HG03066 (cell line): ENCODE results near the gene NCBP3.

ENCODE experiments used
- ATAC-seq: cut with Tn5 transposase; IDR thresholded peaks from one replicate; pipeline ENCODE4 v1.9.1; 2021; ENCODE audit warnings: low read depth; ENCODE audit not compliant: unreplicated experiment

NCBP3 gene

GRCh38 chr17:3813171-3813570 lies 32.9 kb downstream of the NCBP3 start:
- ATAC-seq: no peak

- no peak for ATAC-seq
These were observed 33.3 kb downstream of the NCBP3 start for GRCh38 chr17:3812771-3813170.

DNA sequence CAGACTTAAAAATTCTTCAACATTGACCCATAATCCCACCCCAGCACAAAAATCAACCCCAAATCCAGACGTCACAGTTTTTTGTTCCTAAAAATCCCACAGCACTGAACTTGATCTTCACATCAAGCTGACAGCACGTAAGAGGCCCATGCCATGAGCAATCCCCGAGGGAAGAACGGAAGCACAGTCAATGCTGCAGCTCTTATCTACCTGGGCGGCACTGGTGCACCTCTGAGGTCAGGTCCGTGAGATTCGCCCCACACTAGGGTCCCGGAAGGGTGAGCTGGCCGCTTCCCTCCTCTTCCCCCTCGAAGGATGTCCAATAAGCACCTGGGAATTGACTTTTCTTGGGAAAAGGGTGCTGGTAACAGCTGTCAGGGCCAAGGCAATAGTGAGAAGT lies 33.8 kb downstream of the NCBP3 start:
- no peak for ATAC-seq

DNA sequence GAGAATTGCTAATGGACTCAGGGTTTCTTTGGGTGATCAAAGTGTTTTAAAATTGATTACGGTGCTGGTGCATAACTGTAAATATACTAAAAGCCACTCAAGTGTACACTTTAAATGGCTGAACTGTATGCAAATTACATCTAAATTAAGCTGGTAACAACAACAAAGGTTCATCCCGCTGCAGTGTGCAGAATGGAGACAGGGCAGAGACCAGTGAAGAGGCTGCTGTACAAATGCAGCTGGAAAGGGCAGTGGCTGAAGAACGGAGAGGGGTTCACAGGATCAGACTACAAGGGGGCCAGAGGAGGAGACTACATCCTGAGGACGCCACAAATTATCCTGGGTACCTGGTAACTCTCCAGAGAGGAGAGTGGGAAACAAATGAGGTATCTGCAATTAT lies 36.0 kb downstream of the NCBP3 start:
- no peak for ATAC-seq

- ATAC-seq: no peak
These were observed 36.9 kb downstream of the NCBP3 start for GRCh38 chr17:3809135-3809534.

DNA sequence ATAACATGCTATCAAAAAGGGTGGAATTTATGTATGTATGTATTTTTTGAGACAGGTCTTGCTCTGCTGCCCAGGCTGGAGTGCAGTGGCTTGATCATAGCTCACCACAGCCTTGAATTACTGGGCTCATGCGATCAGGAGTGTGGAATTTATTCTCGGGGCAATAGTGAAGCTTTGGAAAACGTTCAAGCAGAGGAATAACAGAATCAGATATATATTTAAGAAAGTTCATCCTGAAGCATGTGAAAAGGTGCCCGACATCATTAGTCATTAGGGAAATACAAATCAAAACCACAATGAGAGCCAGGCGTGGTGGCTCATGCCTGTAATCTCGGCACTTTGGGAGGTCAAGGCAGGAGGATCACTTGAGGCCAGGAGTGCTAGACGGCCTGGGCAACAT lies 37.3 kb downstream of the NCBP3 start:
- no peak for ATAC-seq

DNA sequence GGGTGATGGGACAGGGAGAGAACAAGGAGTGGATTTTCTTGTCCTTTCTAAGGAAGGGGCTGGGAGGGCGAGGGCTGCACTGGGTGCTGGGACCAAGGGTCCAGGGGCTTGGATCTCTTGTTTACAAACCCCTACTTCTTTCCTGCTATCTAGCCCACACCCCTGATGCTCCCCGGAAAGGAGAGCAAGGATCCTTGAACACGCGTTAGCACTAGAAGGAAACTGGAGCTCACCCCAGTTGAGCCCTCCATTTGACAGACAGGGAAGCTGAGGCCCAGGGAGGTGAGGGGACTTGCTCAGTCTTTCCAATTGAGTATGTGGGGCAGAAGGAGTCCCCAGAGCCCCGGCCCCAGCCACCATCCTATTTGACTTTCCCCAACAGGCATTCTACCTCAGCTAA lies 40.5 kb downstream of the NCBP3 start:
- no peak for ATAC-seq

- ATAC-seq: peak; percentile 52
These were observed 41.5 kb downstream of the NCBP3 start for GRCh38 chr17:3804503-3804931.

DNA sequence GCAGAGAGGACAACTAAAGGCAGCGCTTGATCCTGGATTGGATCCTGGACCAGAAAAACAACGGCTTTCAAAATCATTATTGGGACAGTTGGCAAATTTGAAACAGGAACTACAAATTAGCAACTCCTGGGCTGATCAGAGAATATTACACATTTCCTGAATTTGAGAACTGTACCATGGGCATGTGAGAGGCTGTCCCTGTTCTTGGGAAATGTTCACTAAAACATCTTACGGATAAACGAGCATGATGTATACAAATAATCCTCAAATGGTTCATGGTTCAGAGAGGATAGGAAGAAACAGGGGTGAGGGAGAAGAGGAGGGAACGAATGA lies 42.8 kb downstream of the NCBP3 start:
- ATAC-seq: no peak

GRCh38 chr17:3802461-3803307 lies 43.4 kb downstream of the NCBP3 start:
- no peak for ATAC-seq

DNA sequence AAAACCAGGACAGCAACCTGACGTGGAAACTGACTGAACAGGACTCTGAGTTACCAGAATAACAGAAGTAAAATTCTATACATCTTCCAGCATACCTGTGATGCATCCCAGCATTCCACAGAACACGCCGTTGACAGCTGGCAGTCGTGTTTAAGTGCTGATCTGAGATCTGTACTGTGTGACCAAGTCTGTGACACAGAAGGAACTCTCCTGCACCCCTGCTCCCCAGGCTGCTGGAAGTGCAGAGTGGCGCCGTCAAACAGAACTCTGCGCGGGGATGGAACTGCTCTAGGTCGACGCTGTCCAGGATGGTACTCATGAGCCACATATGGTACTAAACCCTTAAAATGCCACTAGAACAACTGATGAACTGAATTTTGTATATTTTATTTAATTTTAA lies 44.3 kb downstream of the NCBP3 start:
- ATAC-seq: no peak

GRCh38 chr17:3801347-3801746 lies 44.7 kb downstream of the NCBP3 start:
- ATAC-seq: no peak

GRCh38 chr17:3800362-3801271 lies 45.4 kb downstream of the NCBP3 start, which contains the start of gene ITGAE:
ITGAE (minus strand) TSS chr17:3801188; CDS start chr17:3801144, 44 bp downstream.
- no peak for ATAC-seq

DNA sequence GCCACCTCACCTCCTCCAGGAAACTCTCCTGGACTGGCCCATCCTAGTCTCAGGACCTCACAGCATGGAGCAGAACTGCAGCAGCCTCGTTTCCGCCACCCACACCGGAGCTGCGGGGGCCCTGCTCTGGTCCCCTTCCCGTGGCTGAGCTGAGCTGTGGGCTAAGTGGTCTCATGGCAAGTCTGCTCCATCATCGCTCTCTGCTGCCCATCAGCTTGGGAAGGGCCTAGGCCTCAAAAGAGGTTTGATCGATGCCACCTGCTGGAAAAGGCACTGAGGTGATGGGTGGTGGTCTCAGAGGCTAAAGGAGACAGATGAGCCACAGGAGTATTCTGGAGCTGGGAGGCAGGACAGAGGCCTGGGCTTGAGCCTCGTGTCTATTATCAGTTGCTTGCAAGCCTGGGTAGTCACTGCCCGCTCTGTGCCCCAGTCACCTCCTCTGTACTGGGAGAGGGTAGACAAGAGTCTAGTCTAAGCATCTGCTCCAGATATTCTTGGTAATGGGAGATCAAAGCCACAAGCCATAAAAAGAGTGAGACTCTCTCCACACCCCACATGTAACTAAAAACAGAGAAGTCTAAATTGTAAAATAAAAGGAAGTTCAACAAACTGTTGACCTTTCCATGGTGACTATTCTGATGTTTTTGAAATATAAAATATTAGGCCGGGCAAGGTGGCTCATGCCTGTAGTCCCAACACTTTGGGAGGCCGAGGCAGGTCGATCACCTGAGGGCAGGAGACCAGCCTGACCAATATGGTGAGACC lies 46.7 kb downstream of the NCBP3 start:
- ATAC-seq: no peak

GRCh38 chr17:3798273-3799180 lies 47.5 kb downstream of the NCBP3 start:
- ATAC-seq: no peak

GRCh38 chr17:3796822-3797170 lies 49.2 kb downstream of the NCBP3 start:
- ATAC-seq: peak; percentile 29

GRCh38 chr17:3796110-3796821 lies 49.8 kb downstream of the NCBP3 start:
- ATAC-seq: peak; percentile 61

DNA sequence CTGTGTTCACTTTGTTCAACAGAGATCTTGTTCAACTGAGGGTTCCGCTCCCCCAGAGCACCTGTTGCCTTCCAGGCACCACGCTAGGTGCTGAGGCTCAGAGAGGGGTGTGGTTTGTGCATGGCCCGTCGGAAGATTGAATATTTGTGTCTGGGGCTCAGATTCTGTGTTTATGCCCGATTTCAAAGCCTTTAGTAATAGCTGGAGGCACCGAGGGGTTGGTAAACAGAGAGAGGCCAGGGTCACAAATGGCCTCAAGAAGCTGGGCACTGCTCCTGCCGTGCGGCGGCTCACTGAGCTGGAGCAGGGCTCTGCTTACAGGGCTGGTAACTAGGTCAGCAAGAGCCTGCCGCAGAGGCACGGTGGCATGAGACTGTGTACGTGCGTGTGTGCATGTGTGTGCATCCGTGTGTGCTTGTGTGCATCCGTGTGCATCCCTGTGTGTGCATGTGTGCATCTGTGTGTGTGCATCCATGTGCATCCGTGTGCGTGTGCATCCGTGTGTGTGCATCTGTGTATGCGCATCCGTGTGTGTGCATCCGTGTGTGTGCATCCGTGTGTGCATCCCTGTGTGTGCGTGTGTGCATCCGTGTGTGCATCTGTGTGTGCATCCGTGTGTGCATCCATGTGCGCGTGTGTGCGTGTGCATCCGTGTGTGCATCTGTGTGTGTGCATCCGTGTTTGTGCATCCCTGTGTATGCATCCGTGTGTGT lies 50.5 kb downstream of the NCBP3 start:
- ATAC-seq: no peak
